GM18951 (cell line): ENCODE measurements around the gene CDX1.

Experiments
- POLR2A ChIP-seq: IDR thresholded peaks from 4 replicates; pipeline ENCODE4 v1.6.1; 2011; ENCODE audit warnings: mild to moderate bottlenecking; ENCODE audit not compliant: insufficient read length, insufficient read depth; ENCODE audit errors: extremely low read depth
- in situ Hi-C: fragments of 300-500 bp; cut with MboI; formaldehyde crosslinking; loops from one replicate; pipeline ENCODE4 v1.12.0; 2022; ENCODE audit warnings: low sequenced_read_pairs, mixed read lengths, inconsistent platforms; ENCODE audit not compliant: unreplicated experiment

The CDX1 gene

DNA sequence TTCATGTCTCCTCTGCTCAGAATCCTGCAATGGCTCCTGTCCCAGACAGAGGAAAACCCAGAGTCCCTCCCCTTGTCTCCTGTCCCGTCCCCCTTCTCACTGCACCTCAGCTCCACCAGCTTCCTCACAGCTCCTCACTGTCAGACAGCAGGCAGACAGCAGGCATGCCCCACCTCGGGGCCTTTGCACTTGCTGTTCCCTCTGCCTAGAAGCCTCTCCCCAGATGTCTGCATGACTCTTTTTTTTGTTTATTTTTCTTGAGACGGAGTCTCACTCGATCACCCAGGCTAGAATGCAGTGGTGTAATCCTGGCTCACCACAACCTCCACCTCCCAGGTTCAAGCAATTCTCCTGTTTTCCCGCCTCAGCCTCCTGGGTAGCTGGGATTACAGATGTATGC is 14.4 kb downstream of the CDX1 start:
- in situ Hi-C loops: no loop called here
- TF ChIP-seq POLR2A: no peak

DNA sequence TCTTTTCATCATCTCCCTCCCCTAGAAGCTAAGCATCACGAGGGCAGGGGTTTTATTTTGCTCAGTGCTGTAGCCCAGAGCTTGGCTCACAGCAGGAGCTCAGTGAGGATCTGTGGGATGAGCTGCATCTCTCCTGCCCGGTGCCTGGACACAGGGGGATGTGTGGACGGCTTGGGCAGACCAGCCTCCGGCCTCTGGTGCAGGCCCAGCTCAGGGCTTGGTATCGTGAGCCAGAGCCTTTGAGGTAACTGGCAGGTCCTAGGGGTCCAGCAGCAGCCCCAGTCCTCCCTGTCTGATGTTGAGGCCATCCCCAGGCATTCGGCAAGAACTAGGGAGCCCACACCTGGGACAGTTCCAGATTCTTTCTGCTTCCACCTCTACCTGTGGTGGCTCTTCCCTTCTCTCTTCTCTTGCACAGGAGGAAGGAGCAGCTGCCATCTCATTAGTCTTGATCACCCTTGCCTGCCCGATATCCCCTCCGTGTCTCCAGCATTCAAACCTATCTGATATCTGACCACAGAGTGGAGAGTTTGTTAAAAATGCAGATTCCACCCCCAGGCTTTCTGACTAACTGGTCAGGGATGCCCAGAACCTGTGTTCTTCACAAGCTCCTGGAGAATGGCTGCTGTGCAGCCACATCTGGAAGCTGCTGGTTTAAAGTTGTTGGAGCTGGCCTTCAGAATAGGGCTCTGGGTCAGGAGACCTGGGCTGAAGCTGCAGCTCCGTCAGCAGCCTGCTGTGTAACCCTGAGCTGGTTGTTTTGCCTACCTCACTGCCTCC is 15.4 kb downstream of the CDX1 start:
- in situ Hi-C loops: no loop called here
- TF ChIP-seq POLR2A: no peak

DNA sequence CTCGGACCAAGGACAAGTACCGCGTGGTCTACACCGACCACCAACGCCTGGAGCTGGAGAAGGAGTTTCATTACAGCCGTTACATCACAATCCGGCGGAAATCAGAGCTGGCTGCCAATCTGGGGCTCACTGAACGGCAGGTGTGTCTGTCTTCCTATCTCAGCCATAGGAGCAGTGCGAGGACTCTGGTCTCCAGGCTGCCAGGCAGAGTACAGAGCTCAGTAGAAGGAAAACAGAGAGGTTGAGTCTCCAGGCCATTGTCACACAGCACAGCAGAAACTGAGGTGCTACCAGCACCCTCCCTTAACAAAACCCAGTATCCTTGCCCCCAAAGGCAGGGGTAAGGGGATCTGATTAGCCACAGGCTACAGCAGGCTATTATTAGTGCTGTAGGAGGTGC is 16.2 kb downstream of the CDX1 start:
- no peak for TF ChIP-seq POLR2A
- in situ Hi-C loops: no loop called here

DNA sequence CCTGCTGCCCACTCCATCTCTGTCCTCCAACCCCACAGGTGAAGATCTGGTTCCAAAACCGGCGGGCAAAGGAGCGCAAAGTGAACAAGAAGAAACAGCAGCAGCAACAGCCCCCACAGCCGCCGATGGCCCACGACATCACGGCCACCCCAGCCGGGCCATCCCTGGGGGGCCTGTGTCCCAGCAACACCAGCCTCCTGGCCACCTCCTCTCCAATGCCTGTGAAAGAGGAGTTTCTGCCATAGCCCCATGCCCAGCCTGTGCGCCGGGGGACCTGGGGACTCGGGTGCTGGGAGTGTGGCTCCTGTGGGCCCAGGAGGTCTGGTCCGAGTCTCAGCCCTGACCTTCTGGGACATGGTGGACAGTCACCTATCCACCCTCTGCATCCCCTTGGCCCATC is 16.9 kb downstream of the CDX1 start:
- in situ Hi-C loops: no loop called here
- TF ChIP-seq POLR2A: no peak

DNA sequence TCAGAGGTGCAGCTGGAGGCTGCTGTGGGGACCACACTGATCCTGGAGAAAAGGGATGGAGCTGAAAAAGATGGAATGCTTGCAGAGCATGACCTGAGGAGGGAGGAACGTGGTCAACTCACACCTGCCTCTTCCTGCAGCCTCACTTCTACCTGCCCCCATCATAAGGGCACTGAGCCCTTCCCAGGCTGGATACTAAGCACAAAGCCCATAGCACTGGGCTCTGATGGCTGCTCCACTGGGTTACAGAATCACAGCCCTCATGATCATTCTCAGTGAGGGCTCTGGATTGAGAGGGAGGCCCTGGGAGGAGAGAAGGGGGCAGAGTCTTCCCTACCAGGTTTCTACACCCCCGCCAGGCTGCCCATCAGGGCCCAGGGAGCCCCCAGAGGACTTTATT is 17.4 kb downstream of the CDX1 start:
- TF ChIP-seq POLR2A: no peak
- in situ Hi-C loops: no loop called here

DNA sequence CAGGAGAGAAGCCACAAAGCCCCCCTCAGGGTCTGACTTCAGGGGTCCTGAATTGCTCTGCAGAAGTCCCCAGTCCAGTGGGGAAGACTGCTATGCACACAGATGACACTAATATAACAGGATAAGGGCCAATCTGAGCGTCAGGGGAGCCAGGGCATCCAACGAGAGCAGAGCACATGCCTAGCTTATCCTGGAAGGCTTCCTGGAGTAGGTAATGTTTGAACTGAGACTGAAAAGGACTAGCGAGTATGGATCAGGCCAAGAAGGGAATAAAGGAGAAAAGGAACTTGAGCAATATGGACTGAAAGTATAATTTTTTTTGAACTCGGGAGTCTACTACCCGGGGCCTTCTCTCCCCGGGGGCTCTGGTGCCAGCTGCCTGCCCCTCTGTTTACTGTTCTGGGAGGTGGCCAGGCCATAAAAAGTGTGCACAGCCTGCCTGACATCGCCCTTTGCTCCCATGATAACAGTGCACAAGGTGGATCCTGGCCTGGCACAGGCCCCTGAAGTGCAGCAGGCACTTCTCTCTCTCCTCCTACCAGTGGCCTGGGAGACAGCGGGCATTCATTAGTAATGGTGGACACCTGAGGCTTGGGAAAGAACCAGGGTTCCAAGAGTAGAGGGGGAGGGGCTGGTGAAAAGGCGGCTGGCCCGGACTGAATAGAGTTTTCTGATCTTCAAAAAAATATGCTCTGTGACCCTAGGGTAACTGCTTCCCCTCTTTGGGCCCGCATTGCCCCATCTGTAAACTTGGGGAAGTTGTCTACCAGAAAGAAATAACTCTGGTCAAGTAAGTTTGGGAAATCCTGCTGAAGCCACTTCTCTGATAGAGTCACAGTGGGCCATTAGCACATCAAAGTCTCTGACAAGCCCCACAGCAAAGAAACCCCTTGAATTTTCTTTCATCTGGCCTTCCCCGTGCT is 18.7 kb downstream of the CDX1 start:
- in situ Hi-C loops: no loop called here
- TF ChIP-seq POLR2A: no peak

DNA sequence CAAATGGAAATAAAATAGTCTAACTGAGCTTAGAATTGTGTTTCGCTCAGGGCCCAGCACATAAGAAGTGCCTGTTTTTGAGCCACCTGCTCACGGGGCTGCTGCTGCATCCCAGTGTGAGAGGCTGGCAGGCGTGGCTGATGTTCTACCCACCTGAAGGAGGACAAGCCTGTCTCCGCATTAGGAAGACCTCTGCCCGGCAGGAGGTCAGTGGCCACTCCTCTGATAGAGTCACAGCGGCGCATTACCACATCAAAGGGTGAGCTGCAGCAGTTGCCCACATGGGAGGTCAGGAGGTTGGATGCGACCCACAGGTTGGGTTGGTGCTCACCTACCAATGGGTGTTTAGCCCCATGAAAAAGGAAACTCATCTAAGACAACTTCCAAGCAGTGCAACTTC is 19.6 kb downstream of the CDX1 start:
- in situ Hi-C loops: no loop called here
- no peak for TF ChIP-seq POLR2A

DNA sequence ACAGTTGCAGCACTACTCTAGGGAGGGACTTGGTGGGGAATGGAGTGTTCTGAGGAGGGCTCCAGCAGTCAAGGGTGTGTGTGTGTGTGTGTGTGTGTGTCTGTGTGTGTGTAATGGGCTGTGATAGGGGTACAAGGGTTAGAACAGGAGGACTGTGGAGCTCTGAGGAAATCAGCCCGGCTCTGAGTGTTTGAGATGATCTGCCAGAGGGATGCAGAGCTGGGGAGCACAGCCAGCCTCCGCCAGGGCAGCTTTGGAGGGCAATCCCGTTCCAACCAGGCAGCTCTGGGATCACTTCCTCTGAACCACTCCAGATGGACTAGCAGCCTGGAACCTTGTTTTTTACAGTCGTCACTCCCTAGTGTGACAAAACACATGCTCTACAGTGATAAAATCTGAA is 20.3 kb downstream of the CDX1 start:
- no peak for TF ChIP-seq POLR2A
- in situ Hi-C loops: no loop called here

DNA sequence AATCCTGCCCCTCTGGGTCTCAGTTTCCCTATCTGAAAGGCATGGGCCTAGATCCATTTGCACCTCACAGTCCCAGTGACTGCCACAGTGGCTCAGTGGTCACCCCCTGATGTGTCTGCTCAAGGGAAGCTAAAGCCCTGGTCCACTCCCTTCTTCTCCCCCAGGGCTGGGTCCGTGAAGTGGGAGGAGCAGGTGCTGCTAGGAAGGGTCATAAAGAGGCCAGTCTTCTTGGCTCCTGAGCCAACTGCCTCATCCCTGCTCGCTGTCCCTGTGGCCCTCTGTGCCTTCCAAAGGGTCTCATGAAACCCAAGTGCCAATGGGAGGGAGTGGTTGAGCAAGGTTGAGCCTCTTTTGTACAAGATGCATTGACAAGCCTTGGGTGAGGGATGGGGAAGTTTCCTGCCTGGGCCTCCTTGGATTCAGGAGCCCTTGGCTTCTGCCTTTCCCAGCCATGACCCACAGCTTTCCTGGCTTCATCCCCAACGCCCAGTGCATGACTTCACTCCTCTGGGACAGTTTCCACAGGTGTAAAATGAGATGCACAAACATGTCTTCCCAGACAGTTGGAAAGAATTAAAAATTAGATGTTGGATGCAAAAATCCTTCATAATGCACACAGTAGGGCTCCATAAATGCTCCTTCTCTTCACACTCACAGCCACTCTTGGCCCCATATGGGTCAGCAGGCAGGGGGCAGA is 21.7 kb downstream of the CDX1 start:
- TF ChIP-seq POLR2A: no peak
- in situ Hi-C loops: no loop called here

DNA sequence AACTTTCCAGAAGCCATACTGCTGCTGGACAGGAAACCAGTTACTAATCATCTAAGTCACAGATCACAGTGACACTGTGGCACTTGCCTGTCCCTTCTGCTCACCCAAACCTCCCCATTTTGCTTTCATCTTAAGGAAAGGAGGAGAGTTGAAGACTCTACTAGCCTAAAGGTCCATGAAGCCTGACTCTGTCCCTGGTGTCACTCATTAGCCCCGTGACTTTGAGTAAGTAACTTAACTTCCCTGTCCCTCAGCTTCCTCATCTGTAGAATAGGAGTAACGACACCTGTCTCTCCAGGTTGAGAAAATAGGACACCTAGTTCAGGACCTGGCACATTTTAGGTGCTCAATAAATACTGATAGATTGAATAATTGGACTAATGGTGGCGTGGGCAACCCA is 22.7 kb downstream of the CDX1 start:
- no peak for TF ChIP-seq POLR2A
- in situ Hi-C loops: no loop called here

DNA sequence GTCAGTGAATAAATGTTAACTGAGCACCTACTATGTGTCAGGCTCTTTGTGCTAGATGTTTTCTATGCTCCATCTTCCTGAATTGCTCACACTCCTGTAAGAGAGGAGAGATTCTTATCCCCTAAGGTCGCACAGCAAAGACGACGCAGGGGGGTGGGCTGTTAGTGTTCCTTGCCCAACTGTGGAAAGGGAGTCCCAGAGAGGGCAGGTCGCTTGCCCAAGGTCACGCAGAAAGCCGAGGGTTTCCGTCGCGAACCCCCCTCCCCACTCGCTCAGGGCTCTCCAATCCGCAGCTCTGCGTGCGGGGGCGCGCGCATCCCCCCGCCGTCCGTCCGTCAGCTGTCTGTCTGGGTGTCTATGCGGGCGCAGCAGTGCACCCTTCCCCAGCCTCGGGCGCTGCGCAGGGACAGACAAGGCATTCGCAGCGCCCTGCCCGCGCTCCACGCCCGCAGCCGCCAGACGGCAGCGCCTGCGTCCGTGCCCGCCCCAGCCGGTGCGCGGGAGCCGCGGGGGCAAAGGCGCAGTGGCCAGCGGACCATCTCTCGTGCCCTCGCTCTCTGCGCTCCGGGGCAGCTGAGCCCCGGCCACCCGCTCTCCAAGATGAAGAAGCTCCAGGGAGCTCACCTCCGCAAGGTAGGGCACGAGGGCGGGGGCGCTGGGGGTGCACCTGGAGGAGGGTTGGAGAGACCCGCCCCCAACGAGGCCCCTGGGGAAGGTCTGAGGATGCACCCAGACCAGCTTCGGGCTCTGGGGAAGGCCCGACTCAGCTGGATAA is 23.3 kb downstream of the CDX1 start, which contains the start of gene SLC6A7:
Gene SLC6A7, plus strand, starts transcription at position 335 of the 775 bp plus-strand sequence. Its CDS starts 266 bp downstream, at position 601.
- TF ChIP-seq POLR2A: no peak
- in situ Hi-C loops: no loop called here

DNA sequence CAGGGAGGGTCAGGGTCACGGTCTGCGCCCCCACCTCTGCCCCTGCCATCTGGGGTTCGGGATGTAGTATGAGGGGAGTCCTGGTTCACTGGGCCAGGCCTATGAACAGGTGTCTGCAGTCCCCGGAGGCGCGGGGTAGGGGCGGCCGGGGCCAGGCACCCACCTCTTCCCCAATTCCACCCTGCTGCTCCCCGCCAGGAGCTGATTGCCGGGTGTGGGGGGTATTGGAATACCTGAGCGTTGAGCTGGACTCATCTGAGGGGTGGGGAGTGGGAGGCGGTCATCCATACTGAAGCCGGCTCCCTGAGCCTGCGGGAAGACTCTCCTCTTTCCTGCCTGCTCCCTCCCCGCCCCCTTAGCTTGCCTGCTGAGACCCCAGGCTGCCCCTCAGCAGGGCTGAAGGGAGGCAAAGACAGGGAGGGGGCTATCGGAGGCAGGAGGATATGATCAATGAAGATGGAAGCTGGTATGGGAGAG is 24.0 kb downstream of the CDX1 start:
- no peak for TF ChIP-seq POLR2A
- in situ Hi-C loops: no loop called here
